ENCODE results near the gene ZNF205. TPM values are rescaled to one million over a fixed set of nuclear protein-coding genes. Genes with fewer than 3 reads are reported as not detected.

ZNF205 gene
- 10 to 100 TPM; 20.9 to 27.0 TPM for total RNA-seq

DNA sequence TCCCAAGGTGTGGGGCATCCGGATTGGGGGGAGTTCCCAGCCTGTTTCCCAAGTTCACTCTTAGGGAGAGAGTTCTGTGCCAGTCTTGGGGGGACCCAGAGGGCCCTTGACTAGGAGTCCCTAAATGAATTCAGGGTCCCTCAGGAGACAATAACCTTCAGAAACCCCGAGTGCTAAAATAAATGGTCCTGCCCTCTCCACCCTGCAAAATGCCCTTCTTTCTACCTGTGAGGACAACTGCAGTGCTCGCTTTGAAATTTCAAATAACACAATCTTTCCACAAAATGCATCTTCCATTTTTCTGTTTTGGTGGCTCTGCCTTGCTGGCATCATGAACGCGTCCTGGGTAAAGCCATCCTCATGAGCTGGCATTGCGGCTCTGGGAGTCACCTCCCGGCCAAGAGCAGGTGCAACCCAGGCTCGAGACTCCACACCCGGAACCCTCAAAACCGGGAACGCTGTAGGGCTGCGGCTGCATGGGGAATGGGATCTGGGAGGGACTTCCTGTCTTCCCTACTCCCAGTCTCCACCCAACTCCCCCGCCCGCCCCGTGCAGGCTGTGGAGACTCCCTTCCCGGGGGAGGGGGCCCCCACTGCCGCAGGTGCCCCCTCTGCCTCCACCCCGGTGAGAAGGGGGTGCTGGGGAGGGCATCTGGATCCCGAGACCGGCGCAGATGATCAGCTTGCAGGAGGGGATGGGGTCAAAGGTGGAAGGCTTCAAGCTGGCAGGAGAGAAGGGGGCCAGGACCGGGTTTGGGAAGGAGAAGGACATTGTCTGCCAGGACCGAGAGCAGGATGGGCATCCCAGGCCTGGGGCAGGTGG, at the start of gene ZNF205:
Gene ZNF205 (plus strand): TSS at position 529 of the 823 bp plus-strand sequence. CDS start 845 bp downstream, outside the sequence.
- peaks cover 8% of the 10 kb centered on the region for H3K4me1 ChIP-seq (replicated peaks)
- no peaks in the 10 kb centered on the region for H3K9me3 ChIP-seq
- no peaks in the 10 kb centered on the region for H3K27me3 ChIP-seq (replicated peaks; ENCODE audit: insufficient read depth)
- intact Hi-C loops (cut with DNase I), result no loop called here
- DNase-seq (ENCODE audit: low spot score), result peak; percentile 64
- WGBS, result 11% methylated on average over 23 of the region's 23 CpGs
- H3K27ac ChIP-seq, result peak within 1 kb of the TSS; percentile 58 to 60
- TF ChIP-seq POLR2AphosphoS5 (IDR thresholded peaks at IDR 0.05), result peak; percentile 76
- TF ChIP-seq, protein P1, sequence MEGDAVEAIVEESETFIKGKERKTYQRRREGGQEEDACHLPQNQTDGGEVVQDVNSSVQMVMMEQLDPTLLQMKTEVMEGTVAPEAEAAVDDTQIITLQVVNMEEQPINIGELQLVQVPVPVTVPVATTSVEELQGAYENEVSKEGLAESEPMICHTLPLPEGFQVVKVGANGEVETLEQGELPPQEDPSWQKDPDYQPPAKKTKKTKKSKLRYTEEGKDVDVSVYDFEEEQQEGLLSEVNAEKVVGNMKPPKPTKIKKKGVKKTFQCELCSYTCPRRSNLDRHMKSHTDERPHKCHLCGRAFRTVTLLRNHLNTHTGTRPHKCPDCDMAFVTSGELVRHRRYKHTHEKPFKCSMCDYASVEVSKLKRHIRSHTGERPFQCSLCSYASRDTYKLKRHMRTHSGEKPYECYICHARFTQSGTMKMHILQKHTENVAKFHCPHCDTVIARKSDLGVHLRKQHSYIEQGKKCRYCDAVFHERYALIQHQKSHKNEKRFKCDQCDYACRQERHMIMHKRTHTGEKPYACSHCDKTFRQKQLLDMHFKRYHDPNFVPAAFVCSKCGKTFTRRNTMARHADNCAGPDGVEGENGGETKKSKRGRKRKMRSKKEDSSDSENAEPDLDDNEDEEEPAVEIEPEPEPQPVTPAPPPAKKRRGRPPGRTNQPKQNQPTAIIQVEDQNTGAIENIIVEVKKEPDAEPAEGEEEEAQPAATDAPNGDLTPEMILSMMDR (IDR thresholded peaks at IDR 0.05), result no peak
- H3K4me3 ChIP-seq, result peak within 1 kb of the TSS; percentile 57 to 59
- no peaks in the 10 kb centered on the region for H3K36me3 ChIP-seq

DNA sequence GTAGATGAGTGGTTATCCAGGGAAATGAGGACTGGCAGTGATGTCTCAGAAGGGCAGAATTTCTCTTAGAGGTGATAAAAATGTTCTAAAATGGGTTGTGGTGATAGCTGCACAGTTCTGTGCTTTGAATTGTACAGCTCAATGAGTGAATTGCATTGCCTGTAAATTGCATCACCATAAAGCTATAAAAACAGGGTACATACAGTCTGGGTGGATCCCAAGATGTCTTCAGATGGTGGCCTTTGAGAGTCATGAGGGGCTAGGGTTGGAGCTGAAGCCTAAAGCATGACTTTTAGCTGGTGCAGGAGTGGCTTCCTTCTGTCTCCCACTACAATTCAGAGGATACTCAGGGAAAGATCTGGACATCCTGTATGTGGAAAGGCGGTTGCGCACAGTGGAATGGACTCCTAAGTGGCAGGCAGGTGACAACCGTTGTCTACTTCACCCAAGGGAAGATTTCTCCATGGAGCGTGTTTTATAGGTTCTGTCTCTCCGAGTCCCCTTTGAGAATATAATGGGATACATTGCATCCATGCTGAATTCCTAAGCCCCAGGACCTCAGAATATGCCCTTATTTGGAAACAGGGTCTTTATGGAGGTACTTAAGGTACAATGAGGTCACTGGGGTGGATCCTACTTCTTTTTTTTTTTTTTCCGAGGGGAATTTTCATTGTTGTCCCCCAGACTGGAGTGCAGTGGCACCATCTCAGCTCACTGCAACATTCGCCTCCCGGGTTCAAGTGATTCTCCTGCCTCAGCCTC, 48.6 kb upstream of the ZNF205 start:
- no peaks in the 10 kb centered on the region for H3K9me3 ChIP-seq
- no peak overlapping the region for H3K4me3 ChIP-seq
- H3K36me3 ChIP-seq, result no peaks in the 10 kb centered on the region
- H3K27me3 ChIP-seq (replicated peaks; ENCODE audit: insufficient read depth), result no peaks in the 10 kb centered on the region
- 89% methylated on average over 8 of the region's 8 CpGs for WGBS
- H3K4me1 ChIP-seq (replicated peaks), result peaks cover 4% of the 10 kb centered on the region
- intact Hi-C loops (cut with DNase I), result no loop called here
- no peak for DNase-seq (ENCODE audit: low spot score)
- no peak overlapping the region for H3K27ac ChIP-seq
- TF ChIP-seq POLR2A (IDR thresholded peaks at IDR 0.05) (no peak), POLR2AphosphoS5 (IDR thresholded peaks at IDR 0.05) (no peak)
- TF ChIP-seq, protein P1 (IDR thresholded peaks at IDR 0.05), result no peak

DNA sequence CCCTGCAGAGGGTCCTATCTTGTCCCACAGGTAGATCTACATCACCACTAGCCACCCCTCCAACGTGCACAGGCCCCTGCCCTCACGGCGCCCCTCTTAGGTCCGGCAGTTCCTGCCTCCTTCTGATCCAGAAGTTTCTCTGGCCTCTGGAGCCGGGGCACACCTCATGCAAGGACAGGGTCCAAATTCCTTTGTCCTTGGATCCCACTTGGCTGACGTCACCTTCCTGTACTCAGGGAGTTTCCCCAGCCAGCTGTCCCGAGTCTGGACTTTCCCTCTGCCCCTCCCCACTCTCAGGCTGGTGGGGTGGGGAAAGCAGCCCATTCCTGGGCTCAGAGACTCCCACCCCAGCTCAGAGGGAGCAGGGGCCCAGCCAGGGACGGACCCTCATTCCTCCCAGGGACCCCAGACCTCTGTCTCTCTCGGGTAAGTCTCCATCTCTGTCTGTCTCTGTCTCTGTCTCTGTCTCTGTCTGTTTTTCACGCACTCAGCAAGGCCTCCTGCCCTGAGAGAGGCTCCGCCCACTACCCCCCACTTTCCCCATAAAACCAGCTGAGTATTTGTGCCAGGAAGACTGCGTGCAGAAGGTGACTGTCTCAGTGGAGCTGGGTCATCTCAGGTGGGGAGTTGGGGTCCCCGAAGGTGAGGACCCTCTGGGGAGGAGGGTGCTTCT, 47.2 kb upstream of the ZNF205 start, which contains the start of gene IL32:
Gene IL32 (plus strand): TSS at position 572 of the 673 bp plus-strand sequence. CDS start 172 bp downstream, outside the sequence.
- H3K36me3 ChIP-seq, result no peaks in the 10 kb centered on the region
- H3K9me3 ChIP-seq, result no peaks in the 10 kb centered on the region
- no peaks in the 10 kb centered on the region for H3K4me1 ChIP-seq (replicated peaks)
- intact Hi-C loops (cut with DNase I), result no loop called here
- peak within 1 kb of the TSS; percentile 40 to 50 for H3K27ac ChIP-seq
- DNase-seq (ENCODE audit: low spot score), result no peak
- TF ChIP-seq POLR2A (IDR thresholded peaks at IDR 0.05) (no peak), POLR2AphosphoS5 (IDR thresholded peaks at IDR 0.05) (peak; percentile 52)
- H3K4me3 ChIP-seq, result peak within 1 kb of the TSS; percentile 6 to 7
- H3K27me3 ChIP-seq (replicated peaks; ENCODE audit: insufficient read depth), result no peaks in the 10 kb centered on the region
- WGBS, result 42% methylated on average over 13 of the region's 13 CpGs

DNA sequence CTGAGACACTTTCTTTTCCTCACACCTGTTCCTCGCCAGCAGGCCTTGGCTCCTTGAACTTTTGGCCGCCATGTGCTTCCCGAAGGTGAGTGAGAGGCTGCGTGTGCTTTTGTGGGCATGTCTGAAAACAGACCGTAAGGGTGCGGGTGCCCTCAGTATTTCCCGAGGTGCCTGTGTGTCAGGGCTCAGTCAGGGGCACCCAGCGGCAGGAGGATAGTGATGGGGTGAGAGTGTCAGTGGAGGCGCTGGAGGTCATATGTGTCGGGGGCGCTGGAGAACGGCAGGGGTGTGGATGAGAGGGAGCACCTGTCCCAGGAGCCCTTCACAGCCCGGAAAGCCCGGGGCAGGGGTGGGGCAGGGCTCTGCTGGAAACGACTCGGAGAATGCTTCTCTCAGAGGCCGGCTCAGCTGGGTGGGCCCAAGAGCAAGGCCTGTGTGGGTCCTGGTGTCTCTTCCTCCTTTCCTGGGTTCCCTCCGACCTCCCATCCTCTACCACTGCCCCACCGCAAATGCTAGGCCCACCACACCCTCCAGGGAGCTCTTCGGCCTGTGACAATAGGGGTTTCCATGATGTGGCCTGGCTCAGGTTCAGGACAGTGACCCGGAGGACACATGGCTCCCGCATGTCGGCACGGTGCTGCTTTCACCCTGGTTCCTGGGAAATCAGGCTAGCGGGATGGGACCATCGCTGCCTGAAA, 46.5 kb upstream of the ZNF205 start:
- 64% methylated on average over 26 of the region's 26 CpGs for WGBS
- intact Hi-C loops (cut with DNase I), result no loop called here
- H3K4me3 ChIP-seq, result peak overlapping the region; percentile 6 to 7
- TF ChIP-seq POLR2A (IDR thresholded peaks at IDR 0.05) (no peak), POLR2AphosphoS5 (IDR thresholded peaks at IDR 0.05) (no peak)
- TF ChIP-seq, protein P1 (IDR thresholded peaks at IDR 0.05), result no peak
- H3K4me1 ChIP-seq (replicated peaks), result no peaks in the 10 kb centered on the region
- no peaks in the 10 kb centered on the region for H3K36me3 ChIP-seq
- H3K27me3 ChIP-seq (replicated peaks; ENCODE audit: insufficient read depth), result no peaks in the 10 kb centered on the region
- no peak for DNase-seq (ENCODE audit: low spot score)
- H3K9me3 ChIP-seq, result no peaks in the 10 kb centered on the region
- peak overlapping the region; percentile 40 to 50 for H3K27ac ChIP-seq

Measured in prostate gland (tissue), 2 donors.